GM21381 (cell line): ENCODE data around the gene PTPRCAP.
A peak's percentile ranks its signal among the peaks of the same experiment; 100 is the strongest.
"Not testable (repeated sequence)": the region's sequence is repeated elsewhere in the genome, so short reads cannot be mapped to it uniquely, and the experiment has no call there.

ENCODE experiments used
- ATAC-seq: cut with Tn5 transposase; IDR thresholded peaks from one replicate; pipeline ENCODE4 v1.9.1; 2021; ENCODE audit warnings: mild to moderate bottlenecking, moderate library complexity; ENCODE audit not compliant: unreplicated experiment

Gene PTPRCAP

GRCh38 chr11:67428052-67429001 is 9.2 kb downstream of the PTPRCAP start, which contains the start of gene RPS6KB2:
TSS of gene RPS6KB2 (plus strand) at chr11:67428494. CDS start at chr11:67428546, 52 bp downstream.
- ATAC-seq: peak; percentile 83

GRCh38 chr11:67427364-67427859 is 10.1 kb downstream of the PTPRCAP start:
- ATAC-seq: not testable (repeated sequence)

GRCh38 chr11:67423891-67424613 is 13.4 kb downstream of the PTPRCAP start:
- ATAC-seq: no peak

- no peak for ATAC-seq
These were observed 14.0 kb downstream of the PTPRCAP start for GRCh38 chr11:67423466-67423865.

- ATAC-seq: no peak
These were observed 14.6 kb downstream of the PTPRCAP start for GRCh38 chr11:67422891-67423290.

- no peak for ATAC-seq
These were observed 16.0 kb downstream of the PTPRCAP start for GRCh38 chr11:67421430-67422031.

GRCh38 chr11:67420646-67421429 is 16.6 kb downstream of the PTPRCAP start:
- ATAC-seq: peak; percentile 79

GRCh38 chr11:67420147-67420645 is 17.3 kb downstream of the PTPRCAP start:
- ATAC-seq: no peak

GRCh38 chr11:67419325-67420049 is 18.0 kb downstream of the PTPRCAP start:
- ATAC-seq: no peak

GRCh38 chr11:67418476-67419281 is 18.8 kb downstream of the PTPRCAP start:
- ATAC-seq: no peak

GRCh38 chr11:67417425-67417824 is 20.1 kb downstream of the PTPRCAP start:
- no peak for ATAC-seq

- ATAC-seq: no peak
These were observed 20.8 kb downstream of the PTPRCAP start for GRCh38 chr11:67416416-67417335.

GRCh38 chr11:67415501-67416304 is 21.8 kb downstream of the PTPRCAP start, which contains the start of gene CARNS1:
TSS of gene CARNS1 (plus strand) at chr11:67415678. CDS start at chr11:67416200, 522 bp downstream.
- no peak for ATAC-seq

GRCh38 chr11:67413266-67413849 is 24.1 kb downstream of the PTPRCAP start:
- no peak for ATAC-seq

GRCh38 chr11:67412495-67413179 is 24.8 kb downstream of the PTPRCAP start:
- ATAC-seq: no peak

- no peak for ATAC-seq
These were observed 25.7 kb downstream of the PTPRCAP start for GRCh38 chr11:67411785-67412152.
